Smooth muscle cell (in vitro differentiated cells): ENCODE results near the gene SLC2A14. TPM values are rescaled to one million over a fixed set of nuclear protein-coding genes. Genes with fewer than 3 reads are reported as not detected.
"Not testable (repeated sequence)": the region's sequence is repeated elsewhere in the genome, so short reads cannot be mapped to it uniquely, and the experiment has no call there.

ENCODE experiments used
- DNase-seq: peaks from one replicate; lab custom pipeline; 2025; ENCODE audit not compliant: unreplicated experiment; lab: John Stamatoyannopoulos, UW
- H2AFZ ChIP-seq: fragments of 200-600 bp; sonication (generic); 2 replicates; pipeline ENCODE4 v1.6.0; 2016; ENCODE audit warnings: antibody characterized with exemption, low read depth, mild to moderate bottlenecking
- H3F3A ChIP-seq: fragments of 200-600 bp; sonication (generic); 2 replicates; pipeline ENCODE4 v1.6.0; 2017; ENCODE audit warnings: antibody characterized with exemption, low read depth
- H3K27ac ChIP-seq: fragments of 200-600 bp; sonication (generic); 2 replicates; pipeline ENCODE4 v1.5.1; 2016; ENCODE audit warnings: low read depth, mild to moderate bottlenecking
- H3K27me3 ChIP-seq: fragments of 200-600 bp; sonication (generic); 2 replicates; pipeline ENCODE4 v1.6.1; 2016; ENCODE audit warnings: low read depth, mild to moderate bottlenecking
- H3K36me3 ChIP-seq: fragments of 200-600 bp; sonication (generic); 2 replicates; pipeline ENCODE4 v1.5.1; 2016; ENCODE audit warnings: low read depth
- H3K4me1 ChIP-seq: fragments of 200-600 bp; sonication (generic); 2 replicates; pipeline ENCODE4 v1.5.1; 2016; ENCODE audit warnings: low read depth
- H3K4me2 ChIP-seq: fragments of 200-600 bp; sonication (generic); 2 replicates; pipeline ENCODE4 v1.6.0; 2016; ENCODE audit warnings: mild to moderate bottlenecking
- H3K4me3 ChIP-seq: fragments of 200-600 bp; sonication (generic); 2 replicates; pipeline ENCODE4 v1.5.1; 2016; ENCODE audit warnings: mild to moderate bottlenecking
- H3K79me2 ChIP-seq: fragments of 200-600 bp; sonication (generic); 2 replicates; pipeline ENCODE4 v1.6.0; 2016; ENCODE audit warnings: low read depth, mild to moderate bottlenecking
- H3K9ac ChIP-seq: fragments of 200-600 bp; sonication (generic); 2 replicates; pipeline ENCODE4 v1.6.0; 2016; ENCODE audit warnings: low read depth
- H3K9me3 ChIP-seq: fragments of 200-600 bp; sonication (generic); replicated peaks from 2 replicates; pipeline ENCODE4 v1.5.1; 2016; ENCODE audit warnings: low read depth
- H4K20me1 ChIP-seq: fragments of 200-600 bp; sonication (generic); 2 replicates; pipeline ENCODE4 v1.6.0; 2016; ENCODE audit warnings: low read depth
- CTCF ChIP-seq: fragments of 200-600 bp; sonication (generic); IDR thresholded peaks from 2 replicates; pipeline ENCODE4 v1.5.1; 2017; ENCODE audit warnings: borderline replicate concordance, mild to moderate bottlenecking, antibody characterized with exemption; ENCODE audit not compliant: insufficient read depth, poor library complexity, severe bottlenecking
- WGBS: methylation state at CpG from one replicate; pipeline ENCODE4 v1.1.7; 2016; ENCODE audit warnings: low lambda C conversion rate; 5-methylcytosine and 5-hydroxymethylcytosine counted together
- polyA plus RNA-seq: library from polyadenylated mRNA; unstranded; fragments of >200 nt; fragmentation: Nextera tagmentation; extraction: Ambion mirVana; gene quantifications from 2 replicates; pipeline ENCODE4 v1.2.1, GENCODE V29; 2016
- total RNA-seq: library from RNA; depleted of rRNA; stranded (reverse); fragments of >200 nt; gene quantifications from 2 replicates; pipeline ENCODE4 v1.2.3, GENCODE V29; 2014

Gene SLC2A14
- total and polyA plus RNA-seq, 2 experiments from 2014 or later = 2.8 to 8.1 TPM

GRCh38 chr12:7833831-7834230 lies 38.9 kb downstream of the SLC2A14 start:
- Histone ChIP-seq H3K4me3 (no peak overlapping the region), H3K4me1 (peaks cover 3% of the 10 kb centered on the region), H3K79me2 (no peaks in the 10 kb centered on the region), H3K9ac (no peak overlapping the region), H3F3A (no peaks in the 10 kb centered on the region), H4K20me1 (no peaks in the 10 kb centered on the region), H3K27me3 (no peaks in the 10 kb centered on the region), H3K27ac (peak overlapping the region; percentile 44), H3K9me3 (no peaks in the 10 kb centered on the region), H3K36me3 (no peaks in the 10 kb centered on the region), H3K4me2 (no peak overlapping the region), H2AFZ (no peak overlapping the region)
- WGBS = 66% methylated on average over 4 of the region's 4 CpGs
- no peak for TF ChIP-seq CTCF
- DNase-seq = no peak

GRCh38 chr12:7833201-7833600 lies 39.5 kb downstream of the SLC2A14 start:
- H3K9ac ChIP-seq, H3K27ac ChIP-seq, H3F3A ChIP-seq, H3K27me3 ChIP-seq, H3K4me1 ChIP-seq, H3K4me3 ChIP-seq, H2AFZ ChIP-seq, H3K4me2 ChIP-seq, DNase-seq, H4K20me1 ChIP-seq, H3K79me2 ChIP-seq, H3K9me3 ChIP-seq, H3K36me3 ChIP-seq: not testable (repeated sequence)
- 77% methylated on average over 6 of the region's 6 CpGs for WGBS

- Histone ChIP-seq H3K9ac (no peak overlapping the region), H3F3A (no peaks in the 10 kb centered on the region), H3K4me2 (no peak overlapping the region), H3K9me3 (no peaks in the 10 kb centered on the region), H4K20me1 (no peaks in the 10 kb centered on the region), H3K27me3 (no peaks in the 10 kb centered on the region), H3K4me1 (peaks cover 3% of the 10 kb centered on the region), H3K27ac (no peak overlapping the region), H3K36me3 (no peaks in the 10 kb centered on the region), H3K4me3 (no peak overlapping the region), H3K79me2 (no peaks in the 10 kb centered on the region), H2AFZ (no peak overlapping the region)
- peak; percentile 57 for TF ChIP-seq CTCF
- WGBS = 67% methylated on average over 6 of the region's 6 CpGs
- DNase-seq = no peak
Observed at GRCh38 chr12:7832059-7832696, 40.5 kb downstream of the SLC2A14 start.

- not testable (repeated sequence) for DNase-seq, H3K4me2 ChIP-seq, H3K4me1 ChIP-seq, H4K20me1 ChIP-seq, H3K79me2 ChIP-seq, H2AFZ ChIP-seq, H3K4me3 ChIP-seq, H3F3A ChIP-seq, H3K9me3 ChIP-seq, H3K27me3 ChIP-seq, H3K36me3 ChIP-seq, H3K27ac ChIP-seq, H3K9ac ChIP-seq
- WGBS = 98% methylated on average over 4 of the region's 4 CpGs
Observed at GRCh38 chr12:7829737-7830136, 43.0 kb downstream of the SLC2A14 start.

- H4K20me1 ChIP-seq, H3K4me2 ChIP-seq, H3K36me3 ChIP-seq, H3K79me2 ChIP-seq, H2AFZ ChIP-seq, H3F3A ChIP-seq, DNase-seq, H3K9me3 ChIP-seq, H3K4me1 ChIP-seq, H3K4me3 ChIP-seq, H3K9ac ChIP-seq, H3K27me3 ChIP-seq: not testable (repeated sequence)
- peak overlapping the region; percentile 77 for H3K27ac ChIP-seq
- WGBS = 54% methylated on average over 4 of the region's 4 CpGs
Observed at GRCh38 chr12:7825754-7826153, 47.0 kb downstream of the SLC2A14 start.
